HG03520 (cell line): ENCODE measurements around the gene FRYL.

ENCODE experiments used
- ATAC-seq: cut with Tn5 transposase; IDR thresholded peaks from one replicate; pipeline ENCODE4 v1.9.1; 2021; ENCODE audit warnings: mild to moderate bottlenecking, moderate library complexity; ENCODE audit not compliant: unreplicated experiment

FRYL gene

GRCh38 chr4:48495941-48496340 is 284.1 kb downstream of the FRYL start:
- ATAC-seq = no peak

GRCh38 chr4:48493452-48494100 is 286.5 kb downstream of the FRYL start:
- no peak for ATAC-seq

GRCh38 chr4:48491514-48492176 is 288.4 kb downstream of the FRYL start:
- no peak for ATAC-seq

GRCh38 chr4:48490680-48491513 is 289.2 kb downstream of the FRYL start:
- ATAC-seq = no peak

- ATAC-seq = no peak
These were observed 289.9 kb downstream of the FRYL start, which contains the start of gene ZAR1 for GRCh38 chr4:48490012-48490679. TSS of gene ZAR1 (plus strand) at chr4:48490252. CDS start at chr4:48490292, 40 bp downstream.

GRCh38 chr4:48489683-48490011 is 290.4 kb downstream of the FRYL start:
- ATAC-seq = no peak

GRCh38 chr4:48484494-48485168 is 295.4 kb downstream of the FRYL start:
- ATAC-seq = no peak

- ATAC-seq = no peak
These were observed 296.1 kb downstream of the FRYL start for GRCh38 chr4:48483777-48484493.

GRCh38 chr4:48483006-48483776 is 296.9 kb downstream of the FRYL start, which contains the start of gene SLC10A4:
TSS of gene SLC10A4 (plus strand) at chr4:48483343. CDS start at chr4:48483562, 219 bp downstream.
- ATAC-seq = no peak

- no peak for ATAC-seq
These were observed 298.5 kb downstream of the FRYL start for GRCh38 chr4:48481581-48481980.

GRCh38 chr4:48478273-48478672 is 301.8 kb downstream of the FRYL start:
- ATAC-seq = no peak

- ATAC-seq = no peak
These were observed 304.3 kb downstream of the FRYL start for GRCh38 chr4:48475770-48476169.

GRCh38 chr4:48472794-48473193 is 307.3 kb downstream of the FRYL start:
- ATAC-seq = no peak

GRCh38 chr4:48470570-48470969 is 309.5 kb downstream of the FRYL start:
- ATAC-seq = no peak

GRCh38 chr4:48470137-48470536 is 309.9 kb downstream of the FRYL start:
- ATAC-seq = no peak

GRCh38 chr4:48467891-48468290 is 312.2 kb downstream of the FRYL start:
- ATAC-seq = no peak

GRCh38 chr4:48467442-48467841 is 312.6 kb downstream of the FRYL start:
- no peak for ATAC-seq

- no peak for ATAC-seq
These were observed 317.7 kb downstream of the FRYL start for GRCh38 chr4:48462363-48462762.

- ATAC-seq = no peak
These were observed 319.1 kb downstream of the FRYL start for GRCh38 chr4:48461000-48461399.
